ENCODE measurements around the gene NPAS3.

NPAS3 gene

DNA sequence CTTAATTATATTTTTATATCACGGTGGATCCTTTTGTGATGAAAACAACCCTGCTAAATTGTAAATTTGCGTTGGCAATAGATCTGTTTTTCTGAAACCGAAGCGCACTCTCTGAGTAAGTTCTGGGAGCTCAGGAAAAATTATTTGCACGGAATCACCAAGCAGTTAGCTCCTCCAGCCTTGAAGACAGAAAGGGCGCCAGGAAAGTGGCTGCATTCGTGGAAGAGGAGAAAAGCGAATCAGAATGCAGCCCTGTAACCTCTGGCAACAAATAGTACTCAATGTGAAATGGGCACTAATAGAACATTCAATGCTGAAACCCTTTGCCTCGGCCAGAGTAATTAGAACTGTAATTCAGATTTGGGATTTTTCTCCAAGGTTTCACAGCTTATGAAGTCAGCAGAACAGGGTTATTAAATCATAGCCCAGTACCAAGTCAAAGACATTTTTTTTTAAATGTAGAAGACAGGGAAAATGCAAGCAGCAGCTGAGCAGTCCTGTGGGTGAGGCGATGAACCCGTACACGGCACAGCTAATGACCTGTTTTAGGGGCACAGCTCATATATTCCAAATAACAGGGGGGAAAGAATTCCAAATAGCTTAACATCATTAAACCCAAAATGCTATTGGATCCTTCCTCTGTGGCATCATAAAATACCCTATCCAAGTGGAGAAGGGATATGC is 760.8 kb downstream of the NPAS3 start:
- no peak for TF ChIP-seq SIN3A (IDR thresholded peaks at IDR 0.05; ENCODE audit: borderline replicate concordance, insufficient read depth, low read length)
- TF ChIP-seq, protein P1, sequence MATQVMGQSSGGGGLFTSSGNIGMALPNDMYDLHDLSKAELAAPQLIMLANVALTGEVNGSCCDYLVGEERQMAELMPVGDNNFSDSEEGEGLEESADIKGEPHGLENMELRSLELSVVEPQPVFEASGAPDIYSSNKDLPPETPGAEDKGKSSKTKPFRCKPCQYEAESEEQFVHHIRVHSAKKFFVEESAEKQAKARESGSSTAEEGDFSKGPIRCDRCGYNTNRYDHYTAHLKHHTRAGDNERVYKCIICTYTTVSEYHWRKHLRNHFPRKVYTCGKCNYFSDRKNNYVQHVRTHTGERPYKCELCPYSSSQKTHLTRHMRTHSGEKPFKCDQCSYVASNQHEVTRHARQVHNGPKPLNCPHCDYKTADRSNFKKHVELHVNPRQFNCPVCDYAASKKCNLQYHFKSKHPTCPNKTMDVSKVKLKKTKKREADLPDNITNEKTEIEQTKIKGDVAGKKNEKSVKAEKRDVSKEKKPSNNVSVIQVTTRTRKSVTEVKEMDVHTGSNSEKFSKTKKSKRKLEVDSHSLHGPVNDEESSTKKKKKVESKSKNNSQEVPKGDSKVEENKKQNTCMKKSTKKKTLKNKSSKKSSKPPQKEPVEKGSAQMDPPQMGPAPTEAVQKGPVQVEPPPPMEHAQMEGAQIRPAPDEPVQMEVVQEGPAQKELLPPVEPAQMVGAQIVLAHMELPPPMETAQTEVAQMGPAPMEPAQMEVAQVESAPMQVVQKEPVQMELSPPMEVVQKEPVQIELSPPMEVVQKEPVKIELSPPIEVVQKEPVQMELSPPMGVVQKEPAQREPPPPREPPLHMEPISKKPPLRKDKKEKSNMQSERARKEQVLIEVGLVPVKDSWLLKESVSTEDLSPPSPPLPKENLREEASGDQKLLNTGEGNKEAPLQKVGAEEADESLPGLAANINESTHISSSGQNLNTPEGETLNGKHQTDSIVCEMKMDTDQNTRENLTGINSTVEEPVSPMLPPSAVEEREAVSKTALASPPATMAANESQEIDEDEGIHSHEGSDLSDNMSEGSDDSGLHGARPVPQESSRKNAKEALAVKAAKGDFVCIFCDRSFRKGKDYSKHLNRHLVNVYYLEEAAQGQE (IDR thresholded peaks at IDR 0.05; ENCODE audit: insufficient read depth in 1 of 2, low read depth in 2 of 2, low read length in 2 of 2) = no peak
- no peak for TF ChIP-seq FOXP2 (optimal IDR thresholded peaks at IDR 0.05; ENCODE audit: borderline replicate concordance, extremely low read depth, extremely low read length, insufficient read depth)
- no peak for TF ChIP-seq POLR2AphosphoS5 (IDR thresholded peaks at IDR 0.05; ENCODE audit: low read depth, low read length)
- TF ChIP-seq TAF1 (IDR thresholded peaks at IDR 0.05; ENCODE audit: borderline replicate concordance, insufficient read depth, low read length) = no peak

DNA sequence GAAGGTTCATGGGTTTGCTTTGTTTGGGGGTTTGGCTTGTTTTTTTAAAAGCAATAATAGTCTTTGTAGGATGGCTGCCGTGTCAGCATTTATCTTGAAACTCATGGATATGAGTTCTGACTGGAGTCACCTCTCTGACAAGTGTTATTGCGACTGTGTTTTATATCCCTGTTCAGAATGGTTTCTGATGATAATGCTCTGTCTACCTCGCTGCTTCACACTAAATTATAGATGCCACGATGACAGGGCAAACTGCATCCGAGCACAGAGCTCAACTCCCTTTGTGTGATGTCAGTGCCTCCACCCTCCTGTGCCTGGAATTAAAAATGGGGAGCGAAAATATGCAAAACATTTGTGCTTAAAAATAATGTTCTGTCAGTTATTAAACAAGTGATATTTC is 761.4 kb downstream of the NPAS3 start:
- TF ChIP-seq, protein P1 (IDR thresholded peaks at IDR 0.05; ENCODE audit: insufficient read depth in 1 of 2, low read depth in 2 of 2, low read length in 2 of 2) = no peak
- TF ChIP-seq POLR2AphosphoS5 (IDR thresholded peaks at IDR 0.05; ENCODE audit: low read depth, low read length) = no peak
- TF ChIP-seq FOXP2 (optimal IDR thresholded peaks at IDR 0.05; ENCODE audit: borderline replicate concordance, extremely low read depth, extremely low read length, insufficient read depth) = no peak
- TF ChIP-seq SIN3A (IDR thresholded peaks at IDR 0.05; ENCODE audit: borderline replicate concordance, insufficient read depth, low read length) = no peak
- no peak for TF ChIP-seq TAF1 (IDR thresholded peaks at IDR 0.05; ENCODE audit: borderline replicate concordance, insufficient read depth, low read length)

DNA sequence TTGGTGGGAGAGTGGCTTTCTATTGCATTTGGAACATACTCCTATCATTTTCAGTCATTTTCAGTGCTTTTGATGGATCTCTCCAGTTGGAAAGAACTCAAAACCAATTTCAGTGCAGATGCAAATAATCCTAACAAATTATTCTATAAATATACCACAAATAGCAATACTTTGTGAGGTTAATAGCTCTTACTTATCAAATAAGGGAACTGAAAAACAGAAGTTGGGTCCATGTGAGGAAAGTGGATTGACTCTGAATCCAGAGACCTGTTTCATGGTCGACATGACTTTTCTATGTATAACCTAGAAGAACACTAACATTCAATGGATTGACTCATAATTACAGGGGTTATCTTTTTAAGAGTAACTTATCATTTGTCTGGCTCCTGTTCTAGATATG is 763.6 kb downstream of the NPAS3 start:
- no peak for TF ChIP-seq SIN3A (IDR thresholded peaks at IDR 0.05; ENCODE audit: borderline replicate concordance, insufficient read depth, low read length)
- TF ChIP-seq, protein P1 (IDR thresholded peaks at IDR 0.05; ENCODE audit: insufficient read depth in 1 of 2, low read depth in 2 of 2, low read length in 2 of 2) = no peak
- no peak for TF ChIP-seq FOXP2 (optimal IDR thresholded peaks at IDR 0.05; ENCODE audit: borderline replicate concordance, extremely low read depth, extremely low read length, insufficient read depth)
- TF ChIP-seq POLR2AphosphoS5 (IDR thresholded peaks at IDR 0.05; ENCODE audit: low read depth, low read length) = no peak
- TF ChIP-seq TAF1 (IDR thresholded peaks at IDR 0.05; ENCODE audit: borderline replicate concordance, insufficient read depth, low read length) = no peak

DNA sequence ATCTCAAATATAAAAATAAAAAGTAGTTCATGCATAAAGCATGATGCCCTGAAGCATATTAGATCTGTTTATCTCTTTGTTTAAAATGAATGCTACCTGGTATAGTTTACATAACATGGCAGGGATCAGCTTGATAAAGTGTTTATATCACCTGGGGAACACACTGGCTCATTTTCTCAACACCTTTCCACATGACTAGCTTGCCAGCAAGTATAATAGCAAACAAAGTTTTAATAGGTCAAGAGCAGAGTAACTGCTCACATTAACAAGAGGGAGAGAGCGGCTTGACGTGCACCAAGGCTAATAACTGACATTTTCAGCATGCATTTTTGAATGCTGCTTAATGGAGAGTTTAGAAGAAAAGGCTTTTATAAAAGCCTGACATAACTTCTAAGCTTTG is 765.8 kb downstream of the NPAS3 start:
- TF ChIP-seq TAF1 (IDR thresholded peaks at IDR 0.05; ENCODE audit: borderline replicate concordance, insufficient read depth, low read length) = no peak
- no peak for TF ChIP-seq POLR2AphosphoS5 (IDR thresholded peaks at IDR 0.05; ENCODE audit: low read depth, low read length)

DNA sequence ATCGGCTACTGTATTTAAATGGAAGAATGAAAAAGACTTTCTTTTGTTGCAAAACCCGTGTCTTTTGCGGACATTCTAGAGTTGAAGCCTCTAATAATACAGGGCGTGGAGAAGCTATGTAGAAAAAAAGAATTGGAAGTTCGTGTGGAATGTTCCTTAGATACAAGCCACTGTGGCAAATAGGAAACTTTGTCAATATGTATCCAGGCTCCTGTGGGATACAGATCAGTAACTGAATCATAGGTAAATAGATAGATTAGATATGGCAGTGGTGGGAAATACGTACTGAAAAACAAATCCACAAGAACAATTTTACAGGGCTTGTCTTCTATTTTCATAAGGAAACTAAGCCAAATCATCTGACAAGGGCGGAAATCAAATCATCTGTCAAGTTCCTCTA is 766.8 kb downstream of the NPAS3 start:
- TF ChIP-seq FOXP2 (optimal IDR thresholded peaks at IDR 0.05; ENCODE audit: borderline replicate concordance, extremely low read depth, extremely low read length, insufficient read depth) (no peak), SIN3A (IDR thresholded peaks at IDR 0.05; ENCODE audit: borderline replicate concordance, insufficient read depth, low read length) (no peak), TAF1 (IDR thresholded peaks at IDR 0.05; ENCODE audit: borderline replicate concordance, insufficient read depth, low read length) (no peak), POLR2AphosphoS5 (IDR thresholded peaks at IDR 0.05; ENCODE audit: low read depth, low read length) (no peak)
- TF ChIP-seq, protein P1 (IDR thresholded peaks at IDR 0.05; ENCODE audit: insufficient read depth in 1 of 2, low read depth in 2 of 2, low read length in 2 of 2) = no peak

Measured in PFSK-1 (cell line).